HCT116 (cell line): ENCODE results near the gene IGFBP7. TPM values are rescaled to one million over a fixed set of nuclear protein-coding genes. Genes with fewer than 3 reads are reported as not detected.

Source experiments
- ATAC-seq: fragments of 200-7000 bp; cut with Tn5 transposase; 2 replicates; pipeline ENCODE4 v1.9.1; 2020; ENCODE audit warnings: mild to moderate bottlenecking, moderate library complexity
- BruUV-seq: library from RNA; stranded (reverse); fragments of 400-500 nt; replicated peaks from 2 replicates; lab custom pipeline; 2021; lab: Mats Ljungman, UMichigan
- CTCF ChIA-PET: fragments of 300-600 bp; sonication (Branson Sonifier 250); formaldehyde crosslinking; loops from one replicate; lab custom pipeline; 2021; ENCODE audit warnings: antibody characterized with exemption; lab: Charles Lee
- POLR2A ChIA-PET: fragments of 300-600, 350-600 bp; sonication (Branson Sonifier 250); formaldehyde crosslinking; loops from one replicate; lab custom pipeline; 2021; ENCODE audit warnings: antibody characterized with exemption; lab: Charles Lee
- RAD21 ChIA-PET, 2 experiments: fragments of 300-600 bp; sonication (Branson Sonifier 250); formaldehyde crosslinking; loops; one replicate each; lab custom pipeline; 2023; ENCODE audit warnings: low total read pairs in 2 of 2; ENCODE audit not compliant: uncharacterized antibody in 2 of 2, unreplicated experiment in 2 of 2, low non-redundant PET in 1 of 2; lab: Charles Lee
- DNase-seq: peaks from one replicate; pipeline ENCODE4 v3.0.0-alpha.2; 2010; ENCODE audit warnings: low read depth, low spot score
- H2AFZ ChIP-seq: fragments of 200-600 bp; shearing (Covaris generic), sonication (generic); 2 replicates; pipeline ENCODE4 v1.6.1; 2017; ENCODE audit warnings: low read depth, mixed run types, mixed read lengths, antibody characterized with exemption, low read length; ENCODE audit not compliant: poor library complexity, severe bottlenecking
- H3K27ac ChIP-seq: 2 replicates; pipeline ENCODE4 v1.5.1; 2012; ENCODE audit warnings: low read depth, low read length
- H3K27me3 ChIP-seq: fragments of 200-600 bp; sonication (generic); 2 replicates; pipeline ENCODE4 v1.6.1; 2016; ENCODE audit warnings: mixed run types, low read length, mixed read lengths; ENCODE audit not compliant: insufficient read depth
- H3K36me3 ChIP-seq, 2 experiments: fragments of 200-500 bp in 1 of 2; fragments of 200-600 bp in 1 of 2; sonication (Bioruptor generic) in 1 of 2; sonication (generic) in 1 of 2; 2 replicates each; pipeline versions ENCODE4 v1.5.1 to v1.6.1; 2014 to 2016; ENCODE audit warnings: low read length in 2 of 2, inconsistent platforms in 1 of 2, mixed read lengths in 1 of 2, mixed run types in 1 of 2; ENCODE audit not compliant: insufficient read depth in 2 of 2, control insufficient read depth in 1 of 2
- H3K4me1 ChIP-seq, 2 experiments: fragments of 200-600 bp in 1 of 2; sonication (generic) in 1 of 2; 2 replicates each; pipeline versions ENCODE4 v1.5.1 to v1.6.1; 2012 to 2017; ENCODE audit warnings: low read length in 2 of 2, inconsistent platforms in 1 of 2, mild to moderate bottlenecking in 1 of 2, mixed read lengths in 1 of 2, mixed run types in 1 of 2, moderate library complexity in 1 of 2; ENCODE audit not compliant: insufficient read depth in 2 of 2, control insufficient read depth in 1 of 2
- H3K4me2 ChIP-seq: fragments of 200-600 bp; sonication (generic); 2 replicates; pipeline ENCODE4 v1.6.1; 2017; ENCODE audit warnings: mixed run types, low read length, mixed read lengths
- H3K4me3 ChIP-seq, 2 experiments: fragments of 200-600 bp in 1 of 2; sonication (generic) in 1 of 2; replicated peaks in 1 of 2; 2 replicates each; pipeline ENCODE4 v1.5.1; 2011 to 2016; ENCODE audit warnings: low read length in 2 of 2, control low read depth in 1 of 2, low read depth in 1 of 2, mild to moderate bottlenecking in 1 of 2, mixed read lengths in 1 of 2, mixed run types in 1 of 2
- H3K79me2 ChIP-seq: fragments of 200-600 bp; sonication (generic); 2 replicates; pipeline ENCODE4 v1.6.1; 2017; ENCODE audit warnings: mild to moderate bottlenecking, mixed run types, low read length, moderate library complexity, mixed read lengths; ENCODE audit not compliant: insufficient read depth
- H3K9ac ChIP-seq: fragments of 200-600 bp; sonication (generic); 2 replicates; pipeline ENCODE4 v1.6.1; 2016; ENCODE audit warnings: low read length, mixed read lengths
- H3K9me2 ChIP-seq: fragments of 200-600 bp; sonication (generic), shearing (Covaris generic); 2 replicates; pipeline ENCODE4 v1.6.1; 2017; ENCODE audit warnings: mixed run types, mild to moderate bottlenecking, moderate library complexity; ENCODE audit not compliant: insufficient read depth
- H3K9me3 ChIP-seq, 2 experiments: fragments of 200-500 bp in 1 of 2; fragments of 200-600 bp in 1 of 2; sonication (Bioruptor generic) in 1 of 2; sonication (generic) in 1 of 2; 2 replicates each; pipeline ENCODE4 v1.6.1; 2014 to 2017; ENCODE audit warnings: low read length in 2 of 2, mixed read lengths in 2 of 2, inconsistent platforms in 1 of 2, low read depth in 1 of 2, mild to moderate bottlenecking in 1 of 2, mixed run types in 1 of 2, moderate library complexity in 1 of 2; ENCODE audit not compliant: control insufficient read depth in 1 of 2, insufficient read depth in 1 of 2
- H4K20me1 ChIP-seq: fragments of 200-600 bp; sonication (generic), shearing (Covaris generic); 2 replicates; pipeline ENCODE4 v1.6.1; 2017; ENCODE audit warnings: mixed run types, mild to moderate bottlenecking, moderate library complexity; ENCODE audit not compliant: insufficient read depth
- CBX3 ChIP-seq: IDR thresholded peaks from 2 replicates; pipeline ENCODE4 v1.6.1; 2012; ENCODE audit warnings: low read depth
- EGR1 ChIP-seq: IDR thresholded peaks from 2 replicates; pipeline ENCODE4 v1.6.1; 2012; ENCODE audit warnings: low read depth
- FOSL1 ChIP-seq: IDR thresholded peaks from 2 replicates; pipeline ENCODE4 v1.6.1; 2012; ENCODE audit warnings: low read depth
- MAX ChIP-seq: IDR thresholded peaks from 2 replicates; pipeline ENCODE4 v1.6.1; 2012
- POLR2A ChIP-seq: IDR thresholded peaks from 2 replicates; pipeline ENCODE4 v1.7.0; 2011; ENCODE audit warnings: borderline replicate concordance; ENCODE audit not compliant: insufficient read depth, insufficient read length; ENCODE audit errors: extremely low read depth
- POLR2AphosphoS5 ChIP-seq: IDR thresholded peaks from 2 replicates; pipeline ENCODE4 v1.6.1; 2011; ENCODE audit warnings: mild to moderate bottlenecking, low read depth, low read length, moderate library complexity
- SIN3A ChIP-seq: IDR thresholded peaks from 2 replicates; pipeline ENCODE4 v1.6.1; 2012; ENCODE audit warnings: low read depth
- SP1 ChIP-seq: IDR thresholded peaks from 2 replicates; pipeline ENCODE4 v1.6.1; 2012; ENCODE audit warnings: low read depth
- SRF ChIP-seq: IDR thresholded peaks from 2 replicates; pipeline ENCODE4 v1.6.1; 2012; ENCODE audit warnings: low read depth
- YY1 ChIP-seq: IDR thresholded peaks from 2 replicates; pipeline ENCODE4 v1.6.1; 2011; ENCODE audit warnings: low read length, low read depth, moderate library complexity, mild to moderate bottlenecking; ENCODE audit not compliant: insufficient replicate concordance; ENCODE audit errors: extremely low read depth
- ZBTB33 ChIP-seq: IDR thresholded peaks from 2 replicates; pipeline ENCODE4 v1.6.1; 2011; ENCODE audit warnings: mild to moderate bottlenecking, low read length, moderate library complexity; ENCODE audit not compliant: insufficient replicate concordance; ENCODE audit errors: extremely low read depth
- ZNF274 ChIP-seq: fragments of 200-500 bp; sonication (Bioruptor generic); IDR thresholded peaks from 2 replicates; pipeline ENCODE4 v1.6.1; 2014; ENCODE audit warnings: mild to moderate bottlenecking, low read depth, low read length, inconsistent platforms
- intact Hi-C: fragments of 100-400 bp; cut with micrococcal nuclease; formaldehyde crosslinking; loops from 2 replicates; pipeline ENCODE4 v1.10.0; 2022
- total RNA-seq: library from RNA; stranded (reverse); gene quantifications from one replicate; pipeline ENCODE4 v1.2.1, GENCODE V29; 2021; ENCODE audit not compliant: unreplicated experiment

IGFBP7 gene
- total RNA-seq, 1 experiment from 2014 or later = 0.91 TPM

- no peak for TF ChIP-seq ZBTB33
- TF ChIP-seq POLR2AphosphoS5 = no peak
- TF ChIP-seq ZNF274 = no peak
- no peak for TF ChIP-seq POLR2A
- TF ChIP-seq YY1 = no peak
- no peak for TF ChIP-seq SP1
- TF ChIP-seq FOSL1 = no peak
- TF ChIP-seq EGR1 = no peak
- no peak for TF ChIP-seq SIN3A
- TF ChIP-seq, all 23 proteins: peak for 0
Observed at GRCh38 chr4:57113870-57114269, 3.7 kb upstream of the IGFBP7 start (continued).

GRCh38 chr4:57110640-57111511 is 691 bp upstream of the IGFBP7 start:
- no peaks in the 10 kb centered on the region for H3K36me3 ChIP-seq
- no peak overlapping the region for H3K27ac ChIP-seq
- no peak overlapping the region for H3K4me3 ChIP-seq
- H3K79me2 ChIP-seq = no peaks in the 10 kb centered on the region
- no peak for DNase-seq
- no peaks in the 10 kb centered on the region for H3K4me1 ChIP-seq
- ChIA-PET POLR2A (no interaction called here), RAD21 (no interaction called here)
- no peak overlapping the region for H3K9ac ChIP-seq
- no TSS peak for BruUV-seq
- intact Hi-C loops = no loop called here
- H4K20me1 ChIP-seq = no peaks in the 10 kb centered on the region
- no peak overlapping the region for H2AFZ ChIP-seq
- ATAC-seq = no peak
- TF ChIP-seq SRF (no peak), YY1 (no peak), MAX (no peak), CBX3 (no peak)
- TF ChIP-seq, all 23 proteins: peak for 0
- H3K27me3 ChIP-seq = peaks cover 11% of the 10 kb centered on the region; the same call in 1 of the 2 replicates
- H3K4me2 ChIP-seq = no peak overlapping the region
- H3K9me3 ChIP-seq = no peaks in the 10 kb centered on the region
- no peaks in the 10 kb centered on the region for H3K9me2 ChIP-seq
- CTCF ChIA-PET = no interaction called here
